Breast epithelium (tissue), 4 donors: ENCODE measurements around the gene ADNP. TPM values are rescaled to one million over a fixed set of nuclear protein-coding genes. Genes with fewer than 3 reads are reported as not detected.

Source experiments
- DNase-seq, 2 donors: peaks; one replicate each; pipeline ENCODE4 v3.0.0-alpha.2; 2019; ENCODE audit warnings: low spot score in 2 of 2
- H3K27ac ChIP-seq, 2 donors: fragments of 200-600 bp; sonication (generic) in 1 of 2; one replicate each; pipeline ENCODE4 v1.5.1; 2016 to 2019; ENCODE audit warnings: mild to moderate bottlenecking in 1 of 2
- H3K27me3 ChIP-seq, 2 donors: fragments of 200-600 bp; sonication (generic) in 1 of 2; one replicate each; pipeline versions ENCODE4 v1.5.1 to v1.6.0; 2017 to 2019; ENCODE audit warnings: control low read depth in 1 of 2, mild to moderate bottlenecking in 1 of 2
- H3K36me3 ChIP-seq: fragments of 200-600 bp; one replicate; pipeline ENCODE4 v1.5.1; 2019
- H3K4me1 ChIP-seq, 2 donors: fragments of 200-600 bp; sonication (generic); one replicate each; pipeline ENCODE4 v1.5.1; 2016 to 2019; ENCODE audit warnings: control low read depth in 1 of 2
- H3K4me3 ChIP-seq, 3 donors: fragments of 200-600 bp; sonication (generic); 1 replicate in 2 of 3; 2 replicates in 1 of 3; pipeline ENCODE4 v1.5.1; 2016 to 2019; ENCODE audit warnings: mild to moderate bottlenecking in 3 of 3, moderate library complexity in 2 of 3
- H3K9me3 ChIP-seq, 2 donors: fragments of 200-600 bp; sonication (generic) in 1 of 2; one replicate each; pipeline ENCODE4 v1.5.1; 2016 to 2019; ENCODE audit warnings: control low read depth in 1 of 2
- POLR2A ChIP-seq: fragments of 450-650 bp; IDR thresholded peaks from one replicate; pipeline ENCODE4 v1.6.1; 2016; ENCODE audit warnings: antibody characterized with exemption, mild to moderate bottlenecking, moderate library complexity
- POLR2AphosphoS5 ChIP-seq, 3 donors: sonication (generic); formaldehyde crosslinking; IDR thresholded peaks; one replicate each; pipeline ENCODE4 v1.6.1; 2017; ENCODE audit warnings: antibody characterized with exemption in 3 of 3
- intact Hi-C: fragments of 100-400 bp; cut with DNase I; formaldehyde crosslinking; loops from one replicate; pipeline ENCODE4 v1.15.1; 2023; ENCODE audit warnings: low total_unique reads
- total RNA-seq, 3 donors: library from RNA; depleted of rRNA; stranded (reverse); fragments of >200 nt; gene quantifications; one replicate each; pipeline ENCODE4 v1.1.0, GENCODE V29; 2016
- TF ChIP-seq, protein P1 (sequence below), 3 donors: fragments of 450-650 bp; IDR thresholded peaks; one replicate each; pipeline ENCODE4 v1.5.1; 2016 to 2017; ENCODE audit warnings: antibody characterized with exemption in 3 of 3, mild to moderate bottlenecking in 3 of 3, moderate library complexity in 3 of 3

Gene ADNP
- total RNA-seq, 3 donors from 2014 or later, result 51.7 to 70.2 (median 60.0) TPM

DNA sequence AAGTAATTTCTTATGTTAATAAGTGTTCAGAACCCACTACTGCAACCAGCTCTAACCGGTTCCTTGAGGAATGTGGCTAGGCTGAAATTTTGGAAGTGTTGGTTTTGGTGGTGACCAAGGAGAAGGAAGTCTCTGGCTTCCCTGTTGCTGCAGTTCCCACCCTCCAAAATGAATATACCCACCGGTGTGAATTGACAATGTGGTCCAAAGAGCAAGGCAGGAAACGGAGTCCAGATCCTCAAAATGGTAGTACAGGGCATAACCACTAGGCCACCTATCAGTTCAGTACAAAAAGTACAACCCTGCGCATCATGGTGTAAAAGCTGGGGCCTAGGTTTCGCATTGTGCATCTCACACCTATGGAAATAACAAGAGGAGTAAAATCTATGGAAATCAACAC is 2.8 kb downstream of the ADNP start:
- no peaks in the 10 kb centered on the region for H3K9me3 ChIP-seq
- peaks cover 0 to 11% of the 10 kb centered on the region in 2 donors for H3K4me1 ChIP-seq
- H3K36me3 ChIP-seq, result no peaks in the 10 kb centered on the region
- intact Hi-C loops, result no loop called here
- H3K4me3 ChIP-seq, result peak overlapping the region in 1 of 3 donors; percentile 79
- H3K27ac ChIP-seq, result peak overlapping the region; percentile 78 to 99
- TF ChIP-seq, protein P1, sequence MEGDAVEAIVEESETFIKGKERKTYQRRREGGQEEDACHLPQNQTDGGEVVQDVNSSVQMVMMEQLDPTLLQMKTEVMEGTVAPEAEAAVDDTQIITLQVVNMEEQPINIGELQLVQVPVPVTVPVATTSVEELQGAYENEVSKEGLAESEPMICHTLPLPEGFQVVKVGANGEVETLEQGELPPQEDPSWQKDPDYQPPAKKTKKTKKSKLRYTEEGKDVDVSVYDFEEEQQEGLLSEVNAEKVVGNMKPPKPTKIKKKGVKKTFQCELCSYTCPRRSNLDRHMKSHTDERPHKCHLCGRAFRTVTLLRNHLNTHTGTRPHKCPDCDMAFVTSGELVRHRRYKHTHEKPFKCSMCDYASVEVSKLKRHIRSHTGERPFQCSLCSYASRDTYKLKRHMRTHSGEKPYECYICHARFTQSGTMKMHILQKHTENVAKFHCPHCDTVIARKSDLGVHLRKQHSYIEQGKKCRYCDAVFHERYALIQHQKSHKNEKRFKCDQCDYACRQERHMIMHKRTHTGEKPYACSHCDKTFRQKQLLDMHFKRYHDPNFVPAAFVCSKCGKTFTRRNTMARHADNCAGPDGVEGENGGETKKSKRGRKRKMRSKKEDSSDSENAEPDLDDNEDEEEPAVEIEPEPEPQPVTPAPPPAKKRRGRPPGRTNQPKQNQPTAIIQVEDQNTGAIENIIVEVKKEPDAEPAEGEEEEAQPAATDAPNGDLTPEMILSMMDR (IDR thresholded peaks at IDR 0.05), result peak in 1 of 3 donors; percentile 16
- no peak for TF ChIP-seq POLR2A
- no peak for TF ChIP-seq POLR2AphosphoS5 (IDR thresholded peaks at IDR 0.05)
- H3K27me3 ChIP-seq, result no peaks in the 10 kb centered on the region
- no peak for DNase-seq

DNA sequence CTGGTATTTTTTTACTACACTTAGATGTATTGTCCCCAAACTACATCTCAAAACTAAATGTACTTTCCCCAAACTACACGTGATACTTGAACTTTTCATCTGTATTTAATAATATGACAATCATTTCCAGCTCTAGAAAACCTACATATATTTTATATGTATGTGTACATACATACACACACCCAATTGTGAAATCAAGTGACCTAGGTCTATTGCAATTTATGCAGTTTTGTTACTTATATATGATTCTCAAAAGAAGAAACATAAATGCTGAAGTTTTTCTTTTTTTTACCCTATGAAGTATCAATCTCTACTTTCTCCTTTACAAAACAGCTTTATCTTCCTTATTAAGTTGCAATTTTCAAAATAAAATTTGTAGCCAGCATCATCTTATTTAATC is 4.7 kb downstream of the ADNP start:
- H3K4me3 ChIP-seq, result no peak overlapping the region
- no peaks in the 10 kb centered on the region for H3K9me3 ChIP-seq
- H3K36me3 ChIP-seq, result no peaks in the 10 kb centered on the region
- H3K27me3 ChIP-seq, result no peaks in the 10 kb centered on the region
- H3K27ac ChIP-seq, result no peak overlapping the region
- DNase-seq, result no peak
- H3K4me1 ChIP-seq, result peaks cover 8 to 11% of the 10 kb centered on the region in 2 donors
- intact Hi-C loops, result no loop called here
- TF ChIP-seq, protein P1 (IDR thresholded peaks at IDR 0.05), result no peak

DNA sequence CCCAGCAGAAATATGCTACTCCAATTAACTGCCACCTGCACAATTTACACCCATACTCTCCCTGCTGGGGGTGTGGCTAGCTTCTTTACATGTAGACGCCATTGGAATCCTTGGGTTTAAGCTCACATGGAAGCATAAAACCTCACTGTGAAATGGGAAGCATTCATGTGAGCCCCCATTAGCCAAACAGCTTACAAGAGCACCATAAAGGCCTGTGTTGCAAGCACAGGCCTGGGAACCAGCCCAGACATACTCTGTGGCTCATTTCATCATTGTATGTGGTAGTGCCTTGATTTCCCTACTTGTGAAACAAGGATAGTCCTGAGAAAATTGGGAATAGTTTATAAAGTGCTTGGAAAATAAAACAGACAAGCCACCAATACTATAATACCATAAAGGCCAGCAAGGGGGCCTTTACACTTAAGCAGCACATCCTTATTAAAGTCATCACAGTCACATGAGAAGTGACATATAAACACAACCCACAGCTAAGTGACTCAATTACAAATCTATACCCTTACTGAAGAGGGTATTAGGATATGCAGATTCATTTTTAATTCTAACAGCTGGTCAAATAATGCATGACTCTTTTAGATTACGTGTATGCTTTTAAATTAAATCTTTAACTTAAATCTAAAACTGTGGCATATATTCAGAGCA is 6.8 kb downstream of the ADNP start:
- H3K9me3 ChIP-seq, result no peaks in the 10 kb centered on the region
- intact Hi-C loops, result no loop called here
- H3K27ac ChIP-seq, result peak overlapping the region in 1 of 2 donors; percentile 42
- no peaks in the 10 kb centered on the region for H3K36me3 ChIP-seq
- H3K27me3 ChIP-seq, result no peaks in the 10 kb centered on the region
- TF ChIP-seq, protein P1 (IDR thresholded peaks at IDR 0.05), result no peak
- TF ChIP-seq POLR2AphosphoS5 (IDR thresholded peaks at IDR 0.05) (no peak), POLR2A (no peak)
- H3K4me1 ChIP-seq, result peaks cover 8 to 10% of the 10 kb centered on the region in 2 donors
- H3K4me3 ChIP-seq, result no peak overlapping the region
- no peak for DNase-seq

DNA sequence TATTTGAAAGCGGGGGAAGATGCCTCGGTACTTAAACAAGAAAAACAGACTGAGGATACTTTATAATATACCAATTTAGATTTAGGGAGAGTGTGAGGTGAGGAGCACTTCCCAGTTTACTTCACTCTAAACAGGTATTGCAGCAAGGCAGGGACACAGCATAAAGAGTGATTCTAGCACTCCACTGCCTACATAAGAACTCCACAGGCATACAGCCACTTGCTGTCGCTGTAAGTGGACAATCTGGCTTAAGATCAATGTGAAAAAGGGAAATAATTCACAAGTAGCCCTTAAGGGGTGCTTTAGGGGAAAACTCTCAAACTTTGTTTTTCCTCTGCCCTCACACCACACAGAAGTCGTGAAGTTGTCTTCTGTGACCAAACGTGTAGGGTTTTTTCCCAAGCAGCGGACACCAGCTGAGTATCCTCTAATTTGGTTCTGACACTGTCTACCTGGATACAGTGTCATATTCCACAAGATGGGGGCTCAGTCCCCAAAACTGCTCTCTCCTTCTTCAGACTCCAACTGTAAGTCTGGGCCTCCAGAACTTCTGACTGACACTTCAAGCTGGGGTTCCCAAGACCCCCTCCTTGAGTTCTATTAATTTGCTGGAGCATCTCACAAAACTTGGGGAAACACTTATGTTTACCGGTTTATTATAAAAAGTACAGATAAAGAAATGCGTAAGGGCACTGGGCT is 9.3 kb downstream of the ADNP start:
- intact Hi-C loops, result no loop called here
- TF ChIP-seq POLR2AphosphoS5 (IDR thresholded peaks at IDR 0.05) (no peak), POLR2A (no peak)
- TF ChIP-seq, protein P1 (IDR thresholded peaks at IDR 0.05), result no peak
- H3K4me1 ChIP-seq, result peaks cover 4 to 8% of the 10 kb centered on the region in 2 donors
- no peak overlapping the region for H3K4me3 ChIP-seq
- no peaks in the 10 kb centered on the region for H3K9me3 ChIP-seq
- DNase-seq, result no peak
- H3K27ac ChIP-seq, result peak overlapping the region; percentile 38 to 50
- H3K27me3 ChIP-seq, result no peaks in the 10 kb centered on the region
- no peaks in the 10 kb centered on the region for H3K36me3 ChIP-seq

DNA sequence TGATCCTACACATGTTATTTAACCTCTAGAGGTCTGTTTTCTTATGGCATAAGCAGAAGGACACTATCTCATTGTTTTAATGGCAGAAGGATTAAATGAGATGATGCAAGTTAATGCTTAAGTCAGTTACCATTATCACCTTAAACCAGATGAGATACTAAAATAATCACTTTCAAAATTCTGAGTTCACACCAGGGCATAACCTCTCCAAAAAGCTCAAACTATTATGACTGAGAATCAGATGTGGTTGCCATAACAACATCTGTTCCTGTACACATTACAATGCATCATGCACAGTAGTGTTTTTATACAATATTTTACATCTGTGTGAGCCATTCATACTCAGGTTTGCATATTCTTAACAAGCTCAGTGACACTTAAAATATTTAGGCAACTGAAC is 10.2 kb downstream of the ADNP start:
- Histone ChIP-seq H3K4me1 (peaks cover 4 to 8% of the 10 kb centered on the region in 2 donors), H3K9me3 (no peaks in the 10 kb centered on the region), H3K4me3 (no peak overlapping the region), H3K27me3 (no peaks in the 10 kb centered on the region), H3K36me3 (no peaks in the 10 kb centered on the region), H3K27ac (no peak overlapping the region)
- no peak for TF ChIP-seq POLR2AphosphoS5 (IDR thresholded peaks at IDR 0.05)
- intact Hi-C loops, result no loop called here
- DNase-seq, result no peak
